ENCODE measurements around the gene CXCR1.

CXCR1 gene

GRCh38 chr2:218138047-218138446 lies 28.7 kb downstream of the CXCR1 start:
- H3K4me3 ChIP-seq (ENCODE audit: low read depth, low read length), result no peak overlapping the region
- ChIA-PET CTCF (no interaction called here), POLR2A (no interaction called here)
- TF ChIP-seq ZEB2 (tag by site-specific recombination; IDR thresholded peaks at IDR 0.05), result no peak
- no peak for TF ChIP-seq ZNF37A (tag by site-specific recombination; IDR thresholded peaks at IDR 0.05)
- no peak for TF ChIP-seq ZNF114 (tag by site-specific recombination; IDR thresholded peaks at IDR 0.05)
- TF ChIP-seq ZFP69B (tag by site-specific recombination; IDR thresholded peaks at IDR 0.05), result no peak
- TF ChIP-seq ZNF214 (tag by site-specific recombination; IDR thresholded peaks at IDR 0.05; ENCODE audit: borderline replicate concordance), result no peak
- no peak for TF ChIP-seq ZNF10 (tag by site-specific recombination; IDR thresholded peaks at IDR 0.05)
- TF ChIP-seq ZNF571 (tag by site-specific recombination; IDR thresholded peaks at IDR 0.05), result no peak
- TF ChIP-seq ZNF148 (tag by site-specific recombination; IDR thresholded peaks at IDR 0.05; ENCODE audit: borderline replicate concordance), result no peak
- TF ChIP-seq MEIS1 (CRISPR knock-in tag; IDR thresholded peaks at IDR 0.05; ENCODE audit: borderline replicate concordance), result no peak
- TF ChIP-seq ZNF335 (tag by site-specific recombination; conservative IDR thresholded peaks at IDR 0.05), result no peak
- no peak for TF ChIP-seq ZBTB26 (tag by site-specific recombination; optimal IDR thresholded peaks at IDR 0.05)
- TF ChIP-seq ZNF146 (tag by site-specific recombination; IDR thresholded peaks at IDR 0.05), result no peak
- no peak for TF ChIP-seq ZXDB (tag by site-specific recombination; IDR thresholded peaks at IDR 0.05)
- no peak for TF ChIP-seq ZNF501 (tag by site-specific recombination; IDR thresholded peaks at IDR 0.05)
- TF ChIP-seq ZNF777 (tag by site-specific recombination; IDR thresholded peaks at IDR 0.05; ENCODE audit: borderline replicate concordance), result no peak
- no peak for TF ChIP-seq PRDM4 (tag by site-specific recombination; IDR thresholded peaks at IDR 0.05)
- TF ChIP-seq KLF1 (tag by site-specific recombination; IDR thresholded peaks at IDR 0.05), result no peak
- no peak for TF ChIP-seq ZNF366 (tag by site-specific recombination; conservative IDR thresholded peaks at IDR 0.05)
- H3K27ac ChIP-seq (ENCODE audit: extremely low read depth, low read depth, low read length), result no peak overlapping the region
- no peaks in the 10 kb centered on the region for H3K9me3 ChIP-seq (ENCODE audit: control insufficient read depth, insufficient read depth, low read depth, low read length)
- no peaks in the 10 kb centered on the region for H3K4me1 ChIP-seq (ENCODE audit: control insufficient read depth, insufficient read depth, low read length)
- H3K36me3 ChIP-seq (ENCODE audit: control insufficient read depth in 2 of 2, insufficient read depth in 1 of 2, low read length in 2 of 2), result no peaks in the 10 kb centered on the region

- H3K27ac ChIP-seq (ENCODE audit: extremely low read depth, low read depth, low read length), result no peak overlapping the region
- no peaks in the 10 kb centered on the region for H3K36me3 ChIP-seq (ENCODE audit: control insufficient read depth in 2 of 2, insufficient read depth in 1 of 2, low read length in 2 of 2)
- H3K4me1 ChIP-seq (ENCODE audit: control insufficient read depth, insufficient read depth, low read length), result no peaks in the 10 kb centered on the region
- H3K9me3 ChIP-seq (ENCODE audit: control insufficient read depth, insufficient read depth, low read depth, low read length), result no peaks in the 10 kb centered on the region
- CTCF ChIA-PET, result no interaction called here
- no peak overlapping the region for H3K4me3 ChIP-seq (ENCODE audit: low read depth, low read length)
- POLR2A ChIA-PET, result interaction anchor here (0.6 kb wide), 1 partner anchor 326 kb away, joined by 12 read pairs; no protein-coding TSS in a partner anchor
- no peak for TF ChIP-seq ZNF133 (tag by site-specific recombination; IDR thresholded peaks at IDR 0.05)
- no peak for TF ChIP-seq ZNF324 (tag by site-specific recombination; IDR thresholded peaks at IDR 0.05)
- TF ChIP-seq ZNF548 (tag by site-specific recombination; IDR thresholded peaks at IDR 0.05), result no peak
- TF ChIP-seq KLF16 (tag by site-specific recombination; IDR thresholded peaks at IDR 0.05), result no peak
- no peak for TF ChIP-seq SP3 (tag by site-specific recombination; IDR thresholded peaks at IDR 0.05)
- no peak for TF ChIP-seq ZNF16 (tag by site-specific recombination; IDR thresholded peaks at IDR 0.05; ENCODE audit: low read depth)
- TF ChIP-seq ZNF600 (tag by site-specific recombination; IDR thresholded peaks at IDR 0.05), result no peak
- TF ChIP-seq ZNF391 (tag by site-specific recombination; IDR thresholded peaks at IDR 0.05; ENCODE audit: borderline replicate concordance, low read depth), result no peak
- no peak for TF ChIP-seq GLIS1 (tag by site-specific recombination; IDR thresholded peaks at IDR 0.05)
- no peak for TF ChIP-seq ZNF211 (tag by site-specific recombination; IDR thresholded peaks at IDR 0.05; ENCODE audit: low read depth)
- TF ChIP-seq ZNF76 (tag by site-specific recombination; IDR thresholded peaks at IDR 0.05; ENCODE audit: borderline replicate concordance, low read depth), result no peak
- no peak for TF ChIP-seq ZNF335 (tag by site-specific recombination; conservative IDR thresholded peaks at IDR 0.05)
- no peak for TF ChIP-seq ZNF239 (tag by site-specific recombination; IDR thresholded peaks at IDR 0.05)
- TF ChIP-seq ZNF571 (tag by site-specific recombination; IDR thresholded peaks at IDR 0.05), result no peak
Observed at GRCh38 chr2:218137514-218137913, 29.2 kb downstream of the CXCR1 start.

Data from HEK293 (cell line).